Keratinocyte (primary cell): ENCODE measurements around the gene SMG7. TPM values are rescaled to one million over a fixed set of nuclear protein-coding genes. Genes with fewer than 3 reads are reported as not detected.

Experiments used
- DNase-seq: peaks from one replicate; pipeline ENCODE4 v3.0.0-alpha.2; 2011; ENCODE audit warnings: low read depth, missing footprints, low spot score
- FAIRE-seq: peaks from 2 replicates; lab custom pipeline; 2011; peaks lifted over from hg19 to GRCh38; lab: Jason Lieb, UNC
- H2AFZ ChIP-seq: 2 replicates; pipeline ENCODE4 v1.6.0; 2012; ENCODE audit warnings: low read length, control low read depth, inconsistent platforms; ENCODE audit not compliant: control insufficient read depth
- H3K27ac ChIP-seq: 2 replicates; pipeline ENCODE4 v1.5.1; 2011; ENCODE audit warnings: low read length; ENCODE audit not compliant: control insufficient read depth, insufficient read depth
- H3K27me3 ChIP-seq: 3 replicates; pipeline ENCODE4 v1.6.0; 2011; ENCODE audit warnings: low read length; ENCODE audit not compliant: control insufficient read depth, insufficient read depth; ENCODE audit errors: extremely low read depth
- H3K36me3 ChIP-seq, 2 experiments: 2 replicates in 1 of 2; 3 replicates in 1 of 2; pipeline ENCODE4 v1.5.1; 2011; ENCODE audit warnings: low read length in 2 of 2, mild to moderate bottlenecking in 1 of 2; ENCODE audit not compliant: control insufficient read depth in 2 of 2, insufficient read depth in 2 of 2; ENCODE audit errors: extremely low read depth in 1 of 2
- H3K4me1 ChIP-seq: 3 replicates; pipeline ENCODE4 v1.5.1; 2011; ENCODE audit warnings: low read length; ENCODE audit not compliant: control insufficient read depth, insufficient read depth; ENCODE audit errors: extremely low read depth
- H3K4me2 ChIP-seq: 3 replicates; pipeline ENCODE4 v1.6.0; 2011; ENCODE audit warnings: low read depth, low read length; ENCODE audit not compliant: control insufficient read depth, insufficient read depth; ENCODE audit errors: extremely low read depth
- H3K4me3 ChIP-seq, 3 experiments: fragments of 200-600 bp in 1 of 3; sonication (generic) in 1 of 3; 2 replicates in 2 of 3; 3 replicates in 1 of 3; pipeline ENCODE4 v1.5.1; 2011 to 2016; ENCODE audit warnings: low read length in 3 of 3, mild to moderate bottlenecking in 3 of 3, control low read depth in 2 of 3, inconsistent platforms in 1 of 3, low read depth in 1 of 3, mixed read lengths in 1 of 3, mixed run types in 1 of 3, moderate library complexity in 1 of 3; ENCODE audit not compliant: control insufficient read depth in 2 of 3, insufficient read depth in 2 of 3; ENCODE audit errors: extremely low read depth in 1 of 3
- H3K79me2 ChIP-seq: 2 replicates; pipeline ENCODE4 v1.6.0; 2012; ENCODE audit warnings: low read length; ENCODE audit not compliant: control insufficient read depth, insufficient read depth
- H3K9ac ChIP-seq: 3 replicates; pipeline ENCODE4 v1.6.0; 2011; ENCODE audit warnings: low read length; ENCODE audit not compliant: control insufficient read depth, insufficient read depth; ENCODE audit errors: extremely low read depth
- H3K9me1 ChIP-seq: 3 replicates; pipeline ENCODE4 v1.6.0; 2011; ENCODE audit warnings: low read length; ENCODE audit not compliant: control insufficient read depth, insufficient read depth; ENCODE audit errors: extremely low read depth
- H3K9me3 ChIP-seq: 2 replicates; pipeline ENCODE4 v1.5.1; 2012; ENCODE audit warnings: low read depth, low read length; ENCODE audit not compliant: control insufficient read depth
- H4K20me1 ChIP-seq: 3 replicates; pipeline ENCODE4 v1.6.0; 2011; ENCODE audit warnings: low read length; ENCODE audit not compliant: control insufficient read depth, insufficient read depth; ENCODE audit errors: extremely low read depth
- EZH2 ChIP-seq: IDR thresholded peaks from one replicate; pipeline ENCODE4 v1.6.1; 2012; ENCODE audit warnings: inconsistent platforms, mild to moderate bottlenecking, low read length, moderate library complexity
- dilution Hi-C: fragments of 300-500 bp; cut with MboI; formaldehyde crosslinking; loops from one replicate; pipeline ENCODE4 v1.7.0; 2020; ENCODE audit warnings: low sequenced_read_pairs; ENCODE audit not compliant: extremely low pct_ligation_motif_present
- polyA plus RNA-seq, 5 experiments: library from polyadenylated mRNA; depleted of rRNA in 3 of 5; stranded (reverse) in 3 of 5; stranded (forward) in 1 of 5; unstranded in 1 of 5; fragments of >200 nt; gene quantifications; 1 replicate in 1 of 5; 2 replicates in 3 of 5; 3 replicates in 1 of 5; pipeline versions ENCODE4 v1.2.1 to v1.2.3, GENCODE V29; 2011 to 2012; ENCODE audit warnings: missing spikeins in 2 of 5, low read depth in 1 of 5, low replicate concordance in 1 of 5
- TF ChIP-seq, protein P1 (sequence below), 3 experiments: IDR thresholded peaks in 1 of 3; conservative IDR thresholded peaks in 1 of 3; optimal IDR thresholded peaks in 1 of 3; 2 replicates in 2 of 3; 3 replicates in 1 of 3; pipeline versions ENCODE3 to v1.5.1; 2011; ENCODE audit warnings: low read length in 3 of 3, mild to moderate bottlenecking in 3 of 3, moderate library complexity in 2 of 3, control low read depth in 1 of 3, inconsistent platforms in 1 of 3; ENCODE audit not compliant: insufficient read depth in 2 of 3; ENCODE audit errors: extremely low read depth in 1 of 3

SMG7 gene
- polyA plus RNA-seq, 1 donor (not counting 4 experiments of a cell fraction or from before 2014, with no cell fraction given): 38.2 TPM

DNA sequence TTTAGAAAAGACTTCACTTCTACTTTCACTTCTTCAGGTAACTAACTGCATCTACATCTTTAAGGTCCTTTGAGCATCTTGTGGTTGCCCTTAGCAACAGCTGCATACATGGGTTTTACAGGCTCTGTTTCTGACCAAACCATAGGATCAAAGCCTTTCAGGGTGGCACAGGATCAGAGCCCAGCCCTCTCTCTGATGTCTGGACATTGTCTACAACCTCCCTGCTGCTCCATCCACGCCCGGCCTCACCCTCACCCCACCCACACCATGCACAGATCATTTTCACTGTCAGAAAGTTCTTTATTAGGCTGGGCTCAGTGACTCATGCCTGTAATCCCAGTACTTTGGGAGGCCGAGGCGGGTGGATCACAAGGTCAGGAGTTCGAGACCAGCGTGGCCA, 112.7 kb downstream of the SMG7 start:
- Histone ChIP-seq H3K27ac (no peak overlapping the region), H2AFZ (no peak overlapping the region), H3K4me1 (peaks cover 3% of the 10 kb centered on the region), H3K9me1 (no peaks in the 10 kb centered on the region), H3K4me3 (no peak overlapping the region), H3K4me2 (no peak overlapping the region), H3K9me3 (no peaks in the 10 kb centered on the region), H3K36me3 (no peaks in the 10 kb centered on the region), H4K20me1 (no peaks in the 10 kb centered on the region), H3K79me2 (no peaks in the 10 kb centered on the region), H3K9ac (no peak overlapping the region), H3K27me3 (no peaks in the 10 kb centered on the region)
- dilution Hi-C loops: no loop called here
- DNase-seq: no peak
- FAIRE-seq: no peak
- no peak for TF ChIP-seq EZH2
- TF ChIP-seq, protein P1, sequence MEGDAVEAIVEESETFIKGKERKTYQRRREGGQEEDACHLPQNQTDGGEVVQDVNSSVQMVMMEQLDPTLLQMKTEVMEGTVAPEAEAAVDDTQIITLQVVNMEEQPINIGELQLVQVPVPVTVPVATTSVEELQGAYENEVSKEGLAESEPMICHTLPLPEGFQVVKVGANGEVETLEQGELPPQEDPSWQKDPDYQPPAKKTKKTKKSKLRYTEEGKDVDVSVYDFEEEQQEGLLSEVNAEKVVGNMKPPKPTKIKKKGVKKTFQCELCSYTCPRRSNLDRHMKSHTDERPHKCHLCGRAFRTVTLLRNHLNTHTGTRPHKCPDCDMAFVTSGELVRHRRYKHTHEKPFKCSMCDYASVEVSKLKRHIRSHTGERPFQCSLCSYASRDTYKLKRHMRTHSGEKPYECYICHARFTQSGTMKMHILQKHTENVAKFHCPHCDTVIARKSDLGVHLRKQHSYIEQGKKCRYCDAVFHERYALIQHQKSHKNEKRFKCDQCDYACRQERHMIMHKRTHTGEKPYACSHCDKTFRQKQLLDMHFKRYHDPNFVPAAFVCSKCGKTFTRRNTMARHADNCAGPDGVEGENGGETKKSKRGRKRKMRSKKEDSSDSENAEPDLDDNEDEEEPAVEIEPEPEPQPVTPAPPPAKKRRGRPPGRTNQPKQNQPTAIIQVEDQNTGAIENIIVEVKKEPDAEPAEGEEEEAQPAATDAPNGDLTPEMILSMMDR (optimal IDR thresholded peaks at IDR 0.05 in 1 of 3, IDR thresholded peaks at IDR 0.05 in 1 of 3, conservative IDR thresholded peaks at IDR 0.05 in 1 of 3; ENCODE audit: extremely low read depth in 1 of 3, insufficient read depth in 2 of 3, low read length in 3 of 3): no peak

DNA sequence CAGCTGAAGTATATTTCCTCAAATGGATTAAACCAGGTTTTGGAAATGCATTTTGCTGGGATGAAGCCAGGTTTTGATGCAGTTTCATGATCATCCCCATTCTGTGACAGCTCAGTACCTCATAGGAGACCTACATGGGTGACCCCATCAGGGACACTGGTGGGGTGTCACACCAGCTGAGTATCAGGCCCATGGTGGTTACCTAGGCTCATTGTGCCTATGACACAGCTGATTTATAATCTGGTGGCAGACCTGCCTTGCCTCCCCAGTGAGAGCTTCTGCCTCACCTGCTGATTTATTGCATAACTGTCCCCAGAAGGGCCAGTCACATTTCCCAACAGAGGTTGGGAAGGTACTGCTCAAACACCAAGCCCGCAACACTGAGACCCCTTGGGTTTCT, 114.2 kb downstream of the SMG7 start:
- dilution Hi-C loops: no loop called here

More for the DNA sequence above, 114.2 kb downstream of the SMG7 start:
- H3K79me2 ChIP-seq: no peaks in the 10 kb centered on the region
- no peak for TF ChIP-seq EZH2
- TF ChIP-seq, protein P1 (optimal IDR thresholded peaks at IDR 0.05 in 1 of 3, IDR thresholded peaks at IDR 0.05 in 1 of 3, conservative IDR thresholded peaks at IDR 0.05 in 1 of 3; ENCODE audit: extremely low read depth in 1 of 3, insufficient read depth in 2 of 3, low read length in 3 of 3): no peak
- peaks cover 14% of the 10 kb centered on the region for H3K4me1 ChIP-seq
- no peaks in the 10 kb centered on the region for H4K20me1 ChIP-seq
- H3K27ac ChIP-seq: no peak overlapping the region
- DNase-seq (no peak), FAIRE-seq (no peak)
- H2AFZ ChIP-seq: no peak overlapping the region
- no peaks in the 10 kb centered on the region for H3K27me3 ChIP-seq
- no peaks in the 10 kb centered on the region for H3K36me3 ChIP-seq
- H3K9me3 ChIP-seq: no peaks in the 10 kb centered on the region
- no peak overlapping the region for H3K9ac ChIP-seq
- H3K4me2 ChIP-seq: no peak overlapping the region
- H3K9me1 ChIP-seq: no peaks in the 10 kb centered on the region
- no peak overlapping the region for H3K4me3 ChIP-seq
